GM20431 (cell line): Measurements from ENCODE around the gene RTN1.

ENCODE experiments used
- in situ Hi-C: fragments of 300-500 bp; cut with MseI, MboI; formaldehyde crosslinking; loops from one replicate; pipeline ENCODE4 v1.15.0; 2020; ENCODE audit warnings: low sequenced_read_pairs; ENCODE audit not compliant: unreplicated experiment

Gene RTN1

DNA sequence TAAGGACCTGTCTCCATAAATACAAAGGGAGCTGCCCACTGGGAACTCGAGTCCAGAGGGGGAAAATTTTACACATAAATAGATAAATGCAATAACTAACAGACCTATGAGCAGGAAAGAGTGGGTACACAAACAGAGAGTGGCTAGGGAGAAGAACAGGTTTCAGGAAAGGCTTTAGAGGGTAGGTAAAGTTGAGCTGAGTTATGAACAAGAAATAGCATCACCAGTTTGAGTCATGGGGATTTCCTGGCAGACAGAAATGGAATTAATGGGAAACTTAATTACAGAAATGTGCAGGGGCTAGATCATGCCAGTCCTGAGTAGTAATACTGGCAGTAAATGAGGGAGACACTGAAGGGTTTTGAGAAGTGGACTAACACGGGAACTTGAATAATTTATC lies 236.0 kb downstream of the RTN1 start:
- in situ Hi-C loops = no loop called here

DNA sequence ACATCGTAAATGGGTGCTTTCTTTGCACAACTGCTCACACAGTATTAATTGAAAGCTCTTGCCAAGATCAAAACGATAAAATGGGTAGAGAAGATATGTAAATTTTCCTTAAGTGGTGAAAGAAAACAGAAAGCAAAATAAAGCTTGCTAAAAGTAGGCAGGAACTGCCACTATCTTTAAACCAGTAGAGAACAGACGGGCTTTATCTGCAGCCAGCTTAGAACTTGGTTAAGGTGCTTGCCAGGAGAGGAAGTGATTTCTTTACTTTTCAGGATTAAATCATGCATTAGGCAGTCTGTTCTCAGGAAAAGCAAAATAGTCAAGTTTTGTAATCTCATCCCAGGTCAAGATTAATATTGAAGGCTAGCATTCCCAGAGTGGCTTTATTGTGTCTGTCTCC lies 237.1 kb downstream of the RTN1 start:
- in situ Hi-C loops = no loop called here

DNA sequence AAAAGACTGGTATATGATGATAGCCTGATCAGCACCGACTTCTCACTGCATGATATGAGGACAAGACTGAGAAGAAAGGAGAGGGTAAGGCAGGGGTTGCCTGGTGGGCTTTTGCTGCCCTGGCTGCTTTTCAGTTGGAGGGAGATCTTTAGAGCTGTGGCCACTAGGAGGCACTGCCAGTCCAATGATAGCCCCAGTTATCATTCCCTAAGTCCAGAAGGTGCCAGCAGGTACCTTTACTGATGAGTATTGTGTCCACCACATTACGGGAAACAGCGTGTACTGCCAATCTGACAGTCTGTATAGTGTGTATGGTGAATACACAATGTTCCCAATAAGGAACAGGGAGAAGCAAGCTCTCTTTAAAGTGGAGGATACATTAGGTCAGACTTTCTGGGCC lies 238.2 kb downstream of the RTN1 start:
- in situ Hi-C loops = no loop called here

GRCh38 chr14:59631237-59631636 lies 239.3 kb downstream of the RTN1 start:
- in situ Hi-C loops = no loop called here

DNA sequence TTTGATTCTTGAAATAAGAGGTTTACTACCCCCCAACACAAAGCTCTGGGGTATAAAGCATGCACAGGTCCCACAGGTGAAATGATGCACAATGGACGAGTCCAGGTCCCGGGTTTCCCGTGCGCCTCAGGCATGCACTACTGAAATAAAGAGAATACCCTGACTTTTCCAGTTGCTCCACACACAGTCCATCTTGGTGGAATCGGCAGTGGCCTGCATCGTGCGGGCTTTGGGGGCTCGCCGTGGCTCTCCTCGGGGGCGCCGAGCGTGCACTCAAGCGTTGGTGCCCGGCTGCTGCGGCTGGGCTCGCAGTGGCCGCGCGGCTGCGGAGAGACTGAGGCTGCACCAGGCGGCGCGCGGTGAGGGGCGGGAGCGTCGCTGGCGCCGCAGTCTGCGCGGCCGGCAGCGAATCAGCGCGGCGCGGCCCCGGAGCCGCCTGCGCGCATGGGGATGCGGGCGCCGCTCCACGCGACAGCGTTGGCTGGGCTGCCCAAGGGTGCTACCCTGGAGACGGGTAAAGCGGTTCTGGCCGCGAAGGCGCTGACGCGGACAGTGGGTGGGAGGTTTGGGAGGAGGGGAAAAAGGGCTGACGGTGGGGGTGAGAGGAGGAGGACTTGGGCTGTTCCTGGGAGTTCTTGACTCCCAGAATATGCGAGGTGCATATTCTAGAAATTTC lies 240.2 kb downstream of the RTN1 start:
- in situ Hi-C loops = no loop called here

DNA sequence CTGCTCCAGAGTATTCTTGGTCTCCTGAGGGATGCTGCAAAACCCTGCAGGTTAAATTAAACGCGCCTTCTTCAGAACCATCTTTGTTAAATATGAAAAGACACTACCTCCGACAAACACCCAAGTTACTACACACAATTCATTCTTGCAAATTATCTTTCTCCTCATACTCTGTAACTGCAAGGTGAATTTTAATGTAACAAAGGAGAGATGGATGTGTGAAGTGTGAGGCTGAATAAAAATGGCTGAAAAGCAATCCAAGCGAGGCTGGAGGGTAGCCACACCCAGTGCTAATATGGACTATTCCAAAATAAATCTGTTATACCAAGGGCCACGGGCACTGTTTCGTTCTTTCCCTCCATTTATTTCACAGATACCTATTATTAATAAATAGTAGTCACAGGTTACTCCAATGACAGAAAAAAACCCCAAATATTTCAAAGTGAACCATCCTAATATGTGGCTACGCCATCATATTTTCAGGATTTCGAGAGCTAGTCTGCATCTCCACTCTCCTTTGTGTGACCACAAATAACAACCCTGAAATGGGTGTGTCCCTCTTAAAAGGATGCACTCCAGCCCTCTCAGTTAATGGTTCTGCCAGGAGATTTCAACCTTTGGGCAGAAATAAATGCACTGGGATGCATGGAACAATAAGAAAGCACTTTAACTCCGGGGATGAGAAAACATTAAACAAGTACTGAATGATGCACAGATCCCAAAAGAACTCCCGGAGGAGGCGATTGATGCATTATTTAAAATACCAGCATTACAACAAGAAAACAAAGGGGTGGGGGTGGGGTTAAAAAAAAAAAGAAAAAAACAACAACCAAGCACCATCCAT lies 240.9 kb downstream of the RTN1 start:
- in situ Hi-C loops = no loop called here

DNA sequence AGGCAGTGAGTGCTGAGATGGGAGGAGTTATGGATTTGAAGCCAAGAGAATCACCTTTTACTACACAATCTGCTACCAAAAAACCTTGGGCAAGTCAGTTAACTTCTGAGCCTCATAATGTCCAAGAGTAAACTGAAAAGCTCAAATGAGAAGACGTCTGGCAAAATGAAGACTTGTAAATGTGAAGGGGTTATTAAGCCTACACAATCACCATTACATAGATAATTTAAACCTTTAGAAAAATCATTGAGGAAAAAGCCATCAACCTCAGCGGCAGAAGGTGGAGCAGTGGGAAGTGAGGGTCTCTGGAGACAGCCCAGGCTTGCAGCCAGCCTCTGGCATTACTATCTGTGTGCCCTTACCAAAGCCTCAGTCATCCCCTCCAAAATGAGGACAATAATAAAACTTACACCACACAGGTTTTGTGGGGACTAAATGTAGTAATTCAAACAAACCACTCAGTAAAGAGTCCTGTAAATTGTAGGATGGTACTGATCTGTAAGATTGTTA lies 243.5 kb downstream of the RTN1 start:
- in situ Hi-C loops = no loop called here

DNA sequence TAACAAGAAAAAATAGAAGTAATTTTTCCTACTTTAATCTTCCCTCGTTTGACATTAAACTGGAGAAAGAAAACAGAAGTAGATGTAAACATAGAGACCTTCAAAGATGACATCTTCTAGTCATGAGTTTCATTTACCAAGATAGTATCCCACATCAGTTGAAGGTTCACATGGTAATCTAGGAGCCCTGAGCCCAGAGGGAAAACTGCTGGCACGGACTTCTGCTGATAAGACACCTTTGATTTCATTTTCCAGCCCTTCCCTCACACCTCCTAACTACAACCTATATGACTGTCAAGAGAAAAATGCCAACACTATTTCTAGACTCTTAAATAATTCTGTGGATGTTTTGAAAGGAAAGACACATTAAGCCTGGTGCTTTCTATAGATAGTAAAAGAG lies 247.9 kb downstream of the RTN1 start:
- in situ Hi-C loops = no loop called here

DNA sequence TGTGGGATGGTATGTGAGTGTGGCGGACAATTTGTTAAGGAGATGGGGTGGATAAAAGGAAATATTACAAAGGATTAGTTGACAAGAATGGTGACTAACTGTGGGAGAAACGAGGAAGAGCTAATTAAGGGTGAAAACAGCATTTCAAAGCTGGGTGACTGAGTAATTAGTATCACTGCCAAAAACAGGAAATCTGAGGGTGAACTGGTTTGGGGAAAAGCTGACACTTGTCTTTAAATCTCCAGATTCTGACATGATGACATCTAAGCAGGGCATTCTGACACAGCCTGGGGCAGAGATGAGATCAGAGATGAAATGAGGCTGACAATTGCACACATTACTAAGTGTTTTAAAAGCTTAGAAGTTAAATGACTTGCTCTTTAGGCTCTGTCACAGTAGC lies 251.5 kb downstream of the RTN1 start:
- in situ Hi-C loops = no loop called here

GRCh38 chr14:59601056-59601455 lies 269.5 kb downstream of the RTN1 start:
- in situ Hi-C loops = no loop called here

- in situ Hi-C loops = no loop called here
Observed at GRCh38 chr14:59600211-59600945, 270.2 kb downstream of the RTN1 start.

DNA sequence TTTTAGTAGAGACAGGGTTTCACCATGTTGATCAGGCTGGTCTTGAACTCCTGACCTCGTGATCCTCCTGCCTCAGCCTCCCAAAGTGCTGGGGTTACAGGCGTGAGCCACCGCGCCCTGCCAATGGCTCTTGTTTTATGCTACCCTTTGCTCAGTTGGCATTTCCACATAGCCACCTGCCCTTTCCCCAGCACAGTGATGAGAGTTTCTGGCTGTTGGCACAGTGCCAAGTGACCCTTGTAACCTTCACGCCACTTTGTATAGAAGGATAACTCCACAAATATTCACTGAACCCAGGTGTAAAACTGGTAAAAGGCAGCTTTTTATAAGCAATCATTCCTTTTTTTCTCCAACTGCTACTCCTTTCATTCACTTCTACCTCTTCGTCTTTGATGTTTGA lies 275.5 kb downstream of the RTN1 start:
- in situ Hi-C loops = no loop called here

DNA sequence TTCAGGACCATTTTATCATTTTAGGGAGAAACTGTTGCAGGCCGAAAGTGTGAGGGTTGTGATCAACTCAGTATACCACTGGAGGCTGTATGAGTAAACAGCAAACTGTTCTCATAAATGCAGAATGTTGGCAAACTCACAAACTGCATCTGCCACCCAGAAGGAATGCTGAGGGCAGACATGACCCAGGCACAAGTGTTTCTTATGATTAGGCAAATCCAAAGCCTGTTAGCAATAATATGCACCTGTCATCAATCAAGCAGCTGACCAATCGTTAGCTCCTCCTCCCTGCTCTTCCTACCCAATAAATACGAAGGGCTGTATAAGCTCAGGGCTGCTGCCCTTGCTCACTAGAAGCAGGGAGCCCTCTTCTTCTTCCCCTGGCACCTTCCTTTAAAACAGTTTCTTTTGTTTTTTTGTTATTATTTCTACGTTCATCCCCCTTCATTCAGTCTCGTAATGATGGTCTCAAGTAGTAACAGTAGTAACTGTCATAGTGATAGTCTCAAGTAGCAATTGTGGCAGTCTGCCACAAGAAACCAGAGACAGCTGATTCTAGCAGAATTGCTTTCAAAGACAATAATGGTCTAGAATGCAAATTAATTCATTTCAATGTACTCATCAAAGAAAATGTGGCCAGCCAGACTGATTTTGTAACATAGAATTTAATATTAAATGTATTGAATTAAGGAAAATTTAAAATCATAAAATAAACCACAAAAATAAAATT lies 278.8 kb downstream of the RTN1 start:
- in situ Hi-C loops = no loop called here

- in situ Hi-C loops = no loop called here
Observed at GRCh38 chr14:59588101-59588500, 282.5 kb downstream of the RTN1 start.

GRCh38 chr14:59585891-59586554 lies 284.6 kb downstream of the RTN1 start:
- in situ Hi-C loops = no loop called here

GRCh38 chr14:59583755-59584154 lies 286.8 kb downstream of the RTN1 start:
- in situ Hi-C loops = no loop called here

GRCh38 chr14:59582845-59583509 lies 287.6 kb downstream of the RTN1 start:
- in situ Hi-C loops = no loop called here

GRCh38 chr14:59582161-59582560 lies 288.4 kb downstream of the RTN1 start:
- in situ Hi-C loops = no loop called here

GRCh38 chr14:59580911-59581310 lies 289.7 kb downstream of the RTN1 start:
- in situ Hi-C loops = no loop called here
